ENCODE results near the gene NUP210L. TPM values are rescaled to one million over a fixed set of nuclear protein-coding genes. Genes with fewer than 3 reads are reported as not detected.

The NUP210L gene
- total and polyA plus RNA-seq, 9 of the 15 experiments (the other 6 are each of a cell fraction or from before 2014, with no cell fraction given): 0.01 to 0.04 TPM; not detected in 7

- ChIA-PET CTCF (ENCODE audit: low intra/inter-chr PET ratio) (no interaction called here), POLR2A (interaction anchor here (0.6 to 1.4 kb wide), 6 partner anchors 8 to 561 kb away, joined by 3 to 6 read pairs (median 4); partner anchors contain the start of gene RPS27)
- peaks cover 27% of the 10 kb centered on the region for H3K79me2 ChIP-seq (ENCODE audit: control insufficient read depth, insufficient read depth, low read length)
- in situ Hi-C loops (cut with MboI): no loop called here
- no peak overlapping the region for H3K27ac ChIP-seq (ENCODE audit: extremely low read depth, low read depth, low read length)
- H3K9me1 ChIP-seq (ENCODE audit: control insufficient read depth, insufficient read depth, low read length): no peaks in the 10 kb centered on the region
- no peak overlapping the region for H3K4me3 ChIP-seq
- DNase-seq (ENCODE audit: extremely low read depth in 1 of 4, low spot score in 3 of 4) (no peak), FAIRE-seq (no peak), ATAC-seq (no peak)
- peaks cover 93% of the 10 kb centered on the region for H3K36me3 ChIP-seq (ENCODE audit: control insufficient read depth, insufficient read depth, low read length)
- intact Hi-C loops (cut with micrococcal nuclease): no loop called here
- no peaks in the 10 kb centered on the region for H3K27me3 ChIP-seq (ENCODE audit: control insufficient read depth in 2 of 2, insufficient read depth in 2 of 2, low read length in 2 of 2)
- H3K9ac ChIP-seq (ENCODE audit: insufficient read depth in 1 of 2, low read depth in 2 of 2, low read length in 2 of 2): no peak overlapping the region
- H3K4me1 ChIP-seq (replicated peaks in 1 of 2; ENCODE audit: control insufficient read depth in 2 of 2, insufficient read depth in 2 of 2, low read length in 2 of 2): no peaks in the 10 kb centered on the region
- BruUV-seq (replicated peaks): no TSS peak
- 0 out of 2 replicates have a peak, but pooled peaks cover 3% of the 10 kb centered on the region for H4K20me1 ChIP-seq (replicated peaks; ENCODE audit: control insufficient read depth, insufficient read depth, low read length)
- no peak overlapping the region for H3K4me2 ChIP-seq (ENCODE audit: insufficient read depth, low read length)
- no peak overlapping the region for H2AFZ ChIP-seq (ENCODE audit: low read depth, low read length)
- no peaks in the 10 kb centered on the region for H3K9me3 ChIP-seq (replicated peaks; ENCODE audit: control insufficient read depth, insufficient read depth, low read depth, low read length)
- TF ChIP-seq RAD51 (IDR thresholded peaks at IDR 0.05; ENCODE audit: borderline replicate concordance, low read depth): peak; percentile 64; the same call in 1 of the 2 replicates
- TF ChIP-seq RNF219 (CRISPR knock-in tag; IDR thresholded peaks at IDR 0.05): no peak
- TF ChIP-seq USF2 (CRISPR knock-in tag; IDR thresholded peaks at IDR 0.05): peak; percentile 48
- TF ChIP-seq, protein P1, sequence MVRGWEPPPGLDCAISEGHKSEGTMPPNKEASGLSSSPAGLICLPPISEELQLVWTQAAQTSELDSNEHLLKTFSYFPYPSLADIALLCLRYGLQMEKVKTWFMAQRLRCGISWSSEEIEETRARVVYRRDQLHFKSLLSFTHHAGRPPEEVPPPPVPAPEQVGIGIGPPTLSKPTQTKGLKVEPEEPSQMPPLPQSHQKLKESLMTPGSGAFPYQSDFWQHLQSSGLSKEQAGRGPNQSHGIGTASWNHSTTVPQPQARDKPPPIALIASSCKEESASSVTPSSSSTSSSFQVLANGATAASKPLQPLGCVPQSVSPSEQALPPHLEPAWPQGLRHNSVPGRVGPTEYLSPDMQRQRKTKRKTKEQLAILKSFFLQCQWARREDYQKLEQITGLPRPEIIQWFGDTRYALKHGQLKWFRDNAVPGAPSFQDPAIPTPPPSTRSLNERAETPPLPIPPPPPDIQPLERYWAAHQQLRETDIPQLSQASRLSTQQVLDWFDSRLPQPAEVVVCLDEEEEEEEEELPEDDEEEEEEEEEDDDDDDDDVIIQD (CRISPR knock-in tag; IDR thresholded peaks at IDR 0.05): no peak
- peak; percentile 84 for TF ChIP-seq TFE3 (CRISPR knock-in tag; IDR thresholded peaks at IDR 0.05)
- TF ChIP-seq TOE1 (IDR thresholded peaks at IDR 0.05; ENCODE audit: borderline replicate concordance): peak; percentile 60; the same call in 1 of the 2 replicates
- TF ChIP-seq TOE1 (CRISPR knock-in tag; IDR thresholded peaks at IDR 0.05; ENCODE audit: borderline replicate concordance, low read depth): no peak
- TF ChIP-seq, protein P2, sequence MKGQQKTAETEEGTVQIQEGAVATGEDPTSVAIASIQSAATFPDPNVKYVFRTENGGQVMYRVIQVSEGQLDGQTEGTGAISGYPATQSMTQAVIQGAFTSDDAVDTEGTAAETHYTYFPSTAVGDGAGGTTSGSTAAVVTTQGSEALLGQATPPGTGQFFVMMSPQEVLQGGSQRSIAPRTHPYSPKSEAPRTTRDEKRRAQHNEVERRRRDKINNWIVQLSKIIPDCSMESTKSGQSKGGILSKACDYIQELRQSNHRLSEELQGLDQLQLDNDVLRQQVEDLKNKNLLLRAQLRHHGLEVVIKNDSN (CRISPR knock-in tag; IDR thresholded peaks at IDR 0.05): peak; percentile 27; the same call in 1 of the 2 replicates
- TF ChIP-seq CBFA2T2 (conservative IDR thresholded peaks at IDR 0.05): 0 out of 2 replicates have a peak, but pooled peaks have one; percentile 8
These were observed 15.8 kb upstream of the NUP210L start for GRCh38 chr1:154170547-154171222.

Data from K562 (cell line).